Naive thymus-derived CD8-positive, alpha-beta T cell (primary cell): ENCODE measurements around the gene AKAP1. TPM values are rescaled to one million over a fixed set of nuclear protein-coding genes. Genes with fewer than 3 reads are reported as not detected.

Experiments used
- ATAC-seq, 2 donors: fragments of 150-1000 bp; cut with Tn5 transposase in 1 of 2; sonication (Bioruptor Pico), chemical (Tn5 transposase) in 1 of 2; 1 replicate in 1 of 2; 2 replicates in 1 of 2; pipeline ENCODE4 v1.10.0; 2021; ENCODE audit warnings: mild to moderate bottlenecking in 2 of 2, moderate library complexity in 2 of 2
- POLR2A ChIA-PET: fragments of 350-600 bp; sonication (Branson Sonifier 250); formaldehyde crosslinking; loops from one replicate; lab custom pipeline; 2021; ENCODE audit warnings: antibody characterized with exemption; lab: Charles Lee
- DNase-seq, 10 donors: peaks; one replicate each; pipeline versions ENCODE4 v3.0.0 to v3.0.0-alpha.2; 2020 to 2022
- H3K27ac Mint-ChIP-seq, 10 donors: one replicate each; pipeline ENCODE4 v1.8.0; 2020 to 2022; ENCODE audit warnings: mild to moderate bottlenecking in 10 of 10, mixed read lengths in 10 of 10, moderate library complexity in 4 of 10, inconsistent platforms in 1 of 10
- H3K27me3 Mint-ChIP-seq, 5 donors: one replicate each; pipeline ENCODE4 v1.8.0; 2021 to 2022; ENCODE audit warnings: mixed read lengths in 5 of 5
- H3K36me3 Mint-ChIP-seq, 3 donors: one replicate each; pipeline ENCODE4 v1.8.0; 2020 to 2022; ENCODE audit warnings: mixed read lengths in 3 of 3, mild to moderate bottlenecking in 2 of 3, inconsistent platforms in 1 of 3
- H3K4me1 Mint-ChIP-seq, 4 donors: one replicate each; pipeline ENCODE4 v1.8.0; 2021 to 2022; ENCODE audit warnings: mixed read lengths in 4 of 4
- H3K4me3 Mint-ChIP-seq, 10 donors: one replicate each; pipeline ENCODE4 v1.8.0; 2020 to 2022; ENCODE audit warnings: mild to moderate bottlenecking in 10 of 10, mixed read lengths in 10 of 10, moderate library complexity in 6 of 10, inconsistent platforms in 1 of 10
- H3K9me3 Mint-ChIP-seq, 9 donors: one replicate each; pipeline ENCODE4 v1.8.0; 2020 to 2022; ENCODE audit warnings: mixed read lengths in 9 of 9, mild to moderate bottlenecking in 3 of 9, inconsistent platforms in 1 of 9, moderate library complexity in 1 of 9
- polyA plus RNA-seq, 3 donors: library from polyadenylated mRNA; unstranded; fragments of 300-500 nt; fragmentation: Illumina TruSeq; gene quantifications; one replicate each; pipeline ENCODE4 v1.2.3, GENCODE V29; 2021
- total RNA-seq, 8 experiments: library from RNA in 2 of 8; stranded (reverse) in 2 of 8; gene quantifications; one replicate each; pipeline ENCODE4 v1.2.3 and lab custom pipeline; 2021 to 2026

Gene AKAP1
- total and polyA plus RNA-seq, 5 experiments from 2014 or later, result 14.5 to 31.3 (median 26.9) TPM

DNA sequence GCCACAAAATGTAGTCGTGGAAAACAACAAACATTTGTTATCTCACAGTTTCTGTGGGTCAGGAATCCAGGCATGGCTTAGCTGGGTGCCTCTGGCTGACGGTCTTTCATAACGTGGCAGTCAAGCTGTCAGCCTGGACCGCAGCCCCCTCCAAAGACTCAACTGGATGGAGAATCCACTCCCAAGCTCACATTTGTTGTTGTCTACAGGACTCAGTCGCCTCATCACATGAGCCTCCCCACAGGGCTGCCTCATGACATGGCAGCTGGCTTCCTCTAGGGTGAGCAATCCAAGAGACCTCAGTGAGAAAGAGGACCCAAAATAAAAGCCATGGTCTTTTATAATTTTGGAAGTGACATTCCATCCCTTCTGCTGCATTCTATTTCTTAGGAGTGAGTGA lies 34.7 kb upstream of the AKAP1 start:
- no peak overlapping the region for H3K27ac Mint-ChIP-seq

DNA sequence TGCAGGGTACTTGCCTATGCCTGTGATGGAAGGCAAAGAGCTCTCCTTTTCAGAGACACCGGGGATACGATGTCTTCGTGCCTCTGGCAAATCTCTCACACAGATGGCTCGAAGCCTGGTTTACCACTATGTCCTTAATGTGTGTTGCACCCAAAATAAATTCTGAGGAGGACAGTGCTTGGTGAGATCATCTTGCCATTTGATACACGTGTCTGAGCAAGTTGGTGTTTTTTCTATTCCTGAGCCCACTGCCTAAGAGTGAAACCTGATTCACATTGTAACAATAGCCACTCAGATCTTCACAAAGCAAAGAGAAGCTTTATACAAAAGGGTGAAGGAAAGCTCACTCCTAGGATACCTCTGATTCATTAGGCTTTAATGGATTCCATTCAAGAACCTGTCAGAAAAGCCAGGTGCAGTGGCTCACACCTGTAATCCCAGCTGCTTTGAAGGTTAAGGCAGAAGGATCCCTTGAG lies 33.1 kb upstream of the AKAP1 start:
- no peak overlapping the region for H3K4me3 Mint-ChIP-seq
- DNase-seq (no peak), ATAC-seq (no peak)
- no peaks in the 10 kb centered on the region for H3K9me3 Mint-ChIP-seq
- H3K4me1 Mint-ChIP-seq, result peaks cover 6 to 14% (median 10%) of the 10 kb centered on the region in 4 donors
- H3K36me3 Mint-ChIP-seq, result peaks cover 0 to 3% (median 0%) of the 10 kb centered on the region in 3 donors
- peaks cover 9 to 20% (median 16%) of the 10 kb centered on the region in 5 donors for H3K27me3 Mint-ChIP-seq
- POLR2A ChIA-PET, result no interaction called here
- H3K27ac Mint-ChIP-seq, result peak overlapping the region in 1 of 10 donors; percentile 53

More for the DNA sequence above, 34.7 kb upstream of the AKAP1 start:
- no peak for DNase-seq
- H3K9me3 Mint-ChIP-seq, result no peaks in the 10 kb centered on the region
- peaks cover 0 to 3% (median 0%) of the 10 kb centered on the region in 3 donors for H3K36me3 Mint-ChIP-seq
- no peak for ATAC-seq
- H3K27me3 Mint-ChIP-seq, result peaks cover 17 to 34% (median 28%) of the 10 kb centered on the region in 5 donors
- no peak overlapping the region for H3K4me3 Mint-ChIP-seq
- POLR2A ChIA-PET, result no interaction called here
- H3K4me1 Mint-ChIP-seq, result peaks cover 15 to 27% (median 20%) of the 10 kb centered on the region in 4 donors

DNA sequence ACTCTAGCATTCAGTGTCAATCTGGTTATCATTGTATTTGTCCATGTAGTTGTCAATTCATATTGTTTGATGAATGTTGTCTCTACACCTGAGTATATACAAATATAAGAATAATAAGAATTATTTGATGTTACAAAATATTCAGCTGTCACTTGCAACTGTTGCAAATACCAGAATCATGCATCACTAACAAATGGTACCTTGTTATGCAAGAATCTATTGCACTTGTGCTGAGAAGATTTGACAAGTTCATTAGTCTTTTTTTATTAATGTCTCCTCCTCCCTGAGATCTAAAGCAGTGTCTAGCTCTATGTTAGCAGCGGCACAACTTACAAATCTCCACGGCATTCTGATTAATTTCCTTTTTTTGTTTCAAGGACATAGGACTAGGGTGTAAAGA lies 22.2 kb upstream of the AKAP1 start:
- Mint-ChIP-seq H3K4me3 (no peak overlapping the region), H3K27ac (no peak overlapping the region), H3K9me3 (no peaks in the 10 kb centered on the region), H3K27me3 (peaks cover 4 to 16% (median 9%) of the 10 kb centered on the region in 5 donors), H3K36me3 (no peaks in the 10 kb centered on the region), H3K4me1 (peaks cover 0 to 1% (median 0%) of the 10 kb centered on the region in 4 donors)
- no peak for DNase-seq
- ATAC-seq, result no peak
- POLR2A ChIA-PET, result no interaction called here

DNA sequence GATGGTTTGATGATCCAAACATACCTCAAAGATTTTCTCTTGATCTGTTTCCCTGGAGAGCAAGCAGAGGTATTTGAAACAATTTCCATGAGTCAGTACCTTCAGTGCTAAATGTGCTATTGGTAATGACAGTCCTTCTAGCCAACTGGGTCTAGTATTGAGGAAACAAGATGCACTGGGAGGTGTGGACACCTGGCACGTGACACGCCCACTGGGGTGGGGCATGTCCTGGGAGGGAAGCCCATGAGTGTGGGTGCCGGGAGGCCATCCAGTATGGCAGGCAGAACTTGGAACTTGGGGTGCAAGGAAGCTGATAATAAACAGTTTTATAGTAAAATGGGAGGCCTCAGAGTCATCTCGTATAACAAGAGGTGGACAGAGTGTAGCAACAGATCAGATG lies 17.9 kb upstream of the AKAP1 start:
- Mint-ChIP-seq H3K27ac (peak overlapping the region in 1 of 10 donors; percentile 65), H3K27me3 (peaks cover 4 to 16% (median 9%) of the 10 kb centered on the region in 5 donors), H3K4me1 (peaks cover 0 to 1% (median 0%) of the 10 kb centered on the region in 4 donors), H3K9me3 (no peaks in the 10 kb centered on the region), H3K36me3 (no peaks in the 10 kb centered on the region), H3K4me3 (no peak overlapping the region)
- POLR2A ChIA-PET, result interaction anchor here (1.2 kb wide), 1 partner anchor 18 kb away, joined by 3 read pairs; the partner anchor contains the start of gene AKAP1
- DNase-seq (no peak), ATAC-seq (no peak)

DNA sequence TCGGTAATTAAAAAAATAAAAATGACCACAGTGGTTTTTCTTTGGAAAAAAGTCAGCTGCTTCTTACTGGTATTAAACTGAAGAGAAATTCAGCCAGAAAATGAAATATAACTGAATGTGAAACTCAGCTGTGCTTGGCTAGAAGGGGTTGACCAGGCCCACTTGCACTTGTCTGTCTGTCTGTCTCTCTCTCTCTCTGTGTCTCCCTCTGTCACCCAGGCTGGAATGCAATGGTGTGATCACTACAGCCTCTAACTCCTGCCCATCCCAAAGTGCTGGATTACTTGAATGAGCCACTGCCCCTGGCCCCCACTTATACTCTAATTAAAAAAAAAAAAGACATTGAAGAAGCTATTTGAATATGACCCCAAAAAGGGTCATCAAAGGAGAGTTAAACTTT lies 17.3 kb upstream of the AKAP1 start:
- ATAC-seq (no peak), DNase-seq (no peak)
- Mint-ChIP-seq H3K4me1 (no peaks in the 10 kb centered on the region), H3K27me3 (peaks cover 4 to 16% (median 9%) of the 10 kb centered on the region in 5 donors), H3K4me3 (no peak overlapping the region), H3K9me3 (no peaks in the 10 kb centered on the region), H3K36me3 (no peaks in the 10 kb centered on the region), H3K27ac (peak overlapping the region in 2 of 10 donors; percentile 24 to 29)
- POLR2A ChIA-PET, result interaction anchor here (1.2 kb wide), 1 partner anchor 17 kb away, joined by 3 read pairs; the partner anchor contains the start of gene AKAP1

DNA sequence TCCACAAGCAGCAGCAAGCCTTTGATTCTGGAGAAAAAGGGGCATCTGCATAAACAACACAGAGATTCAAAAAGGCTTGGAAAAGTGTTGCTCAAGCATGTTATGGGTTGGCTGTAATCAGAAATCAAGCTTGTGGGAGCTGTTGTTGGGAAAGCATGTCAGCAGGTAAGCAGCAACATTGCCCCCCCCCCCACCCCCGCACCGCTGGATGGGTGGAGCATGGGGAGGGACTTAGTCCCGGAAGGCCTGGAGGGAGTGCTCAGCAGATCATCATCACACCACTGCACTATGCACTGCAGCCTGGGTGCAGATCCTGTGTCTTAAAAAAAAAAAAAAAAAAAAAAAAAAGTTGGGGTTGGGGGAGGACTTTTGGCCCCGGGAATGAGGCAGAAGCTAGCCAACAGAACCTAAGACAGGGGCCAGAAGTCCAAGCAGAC lies 16.8 kb upstream of the AKAP1 start:
- H3K9me3 Mint-ChIP-seq, result no peaks in the 10 kb centered on the region
- no peak for DNase-seq
- H3K27ac Mint-ChIP-seq, result peak overlapping the region in 1 of 10 donors; percentile 29
- no peaks in the 10 kb centered on the region for H3K4me1 Mint-ChIP-seq
- no peaks in the 10 kb centered on the region for H3K36me3 Mint-ChIP-seq
- POLR2A ChIA-PET, result interaction anchor here (1.2 kb wide), 1 partner anchor 16 kb away, joined by 3 read pairs; the partner anchor contains the start of gene AKAP1
- no peak overlapping the region for H3K4me3 Mint-ChIP-seq
- peaks cover 3 to 16% (median 5%) of the 10 kb centered on the region in 5 donors for H3K27me3 Mint-ChIP-seq
- no peak for ATAC-seq

DNA sequence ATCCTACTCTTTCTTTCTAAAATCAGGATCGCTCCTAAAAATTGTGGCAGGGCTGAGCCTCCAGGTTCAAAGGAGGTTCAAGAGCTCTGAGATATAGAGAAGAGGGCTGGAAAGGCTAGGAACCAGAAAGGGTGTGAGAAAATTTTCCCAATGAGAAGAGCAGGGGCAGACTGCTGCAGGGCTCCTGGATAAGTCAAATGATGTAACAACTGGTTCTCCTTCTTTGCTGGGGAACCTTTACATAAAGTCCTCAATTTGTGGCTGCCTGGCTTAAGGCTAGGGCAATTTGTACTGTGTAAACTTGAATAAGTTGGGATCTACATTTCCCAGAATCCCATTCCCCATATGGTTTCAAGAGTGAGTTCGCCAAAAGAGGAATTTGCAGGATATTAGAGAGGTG lies 16.3 kb upstream of the AKAP1 start:
- H3K4me1 Mint-ChIP-seq, result no peaks in the 10 kb centered on the region
- ATAC-seq (no peak), DNase-seq (no peak)
- H3K9me3 Mint-ChIP-seq, result no peaks in the 10 kb centered on the region
- POLR2A ChIA-PET, result interaction anchor here (0.5 kb wide), 1 partner anchor 1869 kb away, joined by 4 read pairs; no protein-coding TSS in a partner anchor
- H3K27me3 Mint-ChIP-seq, result peaks cover 0 to 11% (median under 1%) of the 10 kb centered on the region in 5 donors
- no peak overlapping the region for H3K27ac Mint-ChIP-seq
- no peak overlapping the region for H3K4me3 Mint-ChIP-seq
- H3K36me3 Mint-ChIP-seq, result no peaks in the 10 kb centered on the region

DNA sequence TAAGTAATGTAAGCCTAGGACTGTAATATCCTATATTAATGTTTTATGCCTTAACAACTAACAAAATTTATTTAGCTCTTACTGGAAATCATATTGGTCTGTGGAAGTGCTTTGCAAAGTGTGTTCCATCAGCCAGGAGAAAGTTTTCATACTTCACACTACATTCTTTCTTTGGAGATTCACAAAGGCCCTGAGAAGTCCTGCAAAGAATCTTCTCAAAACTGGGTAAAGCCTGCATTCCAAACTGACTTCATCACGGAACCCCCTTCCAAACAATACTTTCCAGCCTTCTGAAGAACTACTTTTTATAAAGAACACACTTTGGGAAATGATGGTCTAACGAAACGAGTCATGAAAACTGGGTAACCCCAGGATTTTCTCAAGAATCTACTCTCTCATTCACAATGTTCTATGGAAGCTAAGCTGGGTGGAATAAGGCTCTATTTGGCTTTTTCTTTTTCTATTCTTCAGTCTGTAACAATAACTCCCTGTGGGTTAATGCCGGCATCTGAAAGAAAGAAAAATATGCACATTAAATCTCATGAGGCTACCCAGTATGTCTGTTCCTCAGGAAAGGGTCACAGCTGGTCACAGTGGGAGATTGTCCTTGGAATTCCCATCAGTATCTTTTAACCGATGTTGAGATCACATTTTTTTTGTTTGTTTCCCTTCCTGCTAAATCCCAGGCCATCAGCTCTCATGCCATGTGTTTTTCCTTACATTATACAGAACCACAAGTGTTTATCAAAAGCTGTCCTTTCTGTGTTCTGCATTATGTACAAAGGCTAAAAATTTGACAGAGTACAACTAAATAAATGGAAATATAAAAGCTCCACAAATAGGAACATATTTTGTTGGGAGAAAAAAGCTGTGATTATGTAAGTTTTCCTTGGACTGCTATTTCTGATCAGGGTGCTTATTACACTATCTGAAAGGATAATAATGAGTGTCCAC lies 12.8 kb upstream of the AKAP1 start:
- POLR2A ChIA-PET, result no interaction called here
- peaks cover 0 to 3% (median 0%) of the 10 kb centered on the region in 5 donors for H3K27me3 Mint-ChIP-seq
- ATAC-seq, result no peak
- H3K9me3 Mint-ChIP-seq, result no peaks in the 10 kb centered on the region
- no peaks in the 10 kb centered on the region for H3K4me1 Mint-ChIP-seq
- no peak for DNase-seq
- no peaks in the 10 kb centered on the region for H3K36me3 Mint-ChIP-seq
- no peak overlapping the region for H3K27ac Mint-ChIP-seq
- no peak overlapping the region for H3K4me3 Mint-ChIP-seq

DNA sequence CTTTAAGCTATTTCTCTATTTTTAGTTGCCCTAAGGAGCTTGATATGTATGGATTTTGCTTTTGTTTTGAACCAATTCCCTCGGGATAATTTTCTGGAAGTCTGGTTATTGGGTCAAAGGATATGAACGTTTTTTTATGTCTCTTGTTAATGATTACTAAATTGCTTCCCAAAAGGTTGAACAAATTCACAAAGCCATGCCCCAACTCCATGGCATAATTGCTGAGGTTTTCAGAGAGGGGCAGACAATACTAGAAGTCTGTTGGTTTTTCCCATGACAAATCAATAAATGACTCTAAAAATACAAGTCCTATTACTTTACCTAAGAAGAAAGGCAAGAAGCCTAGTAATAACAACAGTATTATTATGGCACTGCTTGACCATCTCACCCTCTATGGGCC lies 11.4 kb upstream of the AKAP1 start:
- peaks cover 0 to 2% (median 0%) of the 10 kb centered on the region in 3 donors for H3K36me3 Mint-ChIP-seq
- no peaks in the 10 kb centered on the region for H3K4me1 Mint-ChIP-seq
- no peak for ATAC-seq
- H3K27ac Mint-ChIP-seq, result no peak overlapping the region
- H3K4me3 Mint-ChIP-seq, result no peak overlapping the region
- peaks cover 0 to 3% (median 0%) of the 10 kb centered on the region in 5 donors for H3K27me3 Mint-ChIP-seq
- no peak for DNase-seq
- H3K9me3 Mint-ChIP-seq, result no peaks in the 10 kb centered on the region
- POLR2A ChIA-PET, result no interaction called here

DNA sequence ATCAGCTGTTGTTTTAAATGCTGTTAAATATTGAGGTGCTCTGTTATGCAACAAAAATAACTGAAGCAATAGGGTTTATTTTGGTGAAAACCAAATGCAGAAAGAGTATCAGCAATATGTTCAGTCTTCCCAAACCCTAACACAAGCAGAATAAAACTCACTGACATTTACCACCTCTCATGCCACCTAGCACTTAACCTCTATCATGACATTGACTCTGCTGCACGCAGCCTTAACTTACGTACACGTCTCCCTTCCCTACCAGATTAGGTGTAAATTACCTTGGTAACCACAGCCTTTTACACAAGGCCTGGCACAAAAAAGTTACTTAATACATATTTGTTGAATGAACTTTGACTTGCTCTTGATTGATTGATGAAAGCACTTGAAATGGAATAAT lies 9.9 kb upstream of the AKAP1 start:
- Mint-ChIP-seq H3K27ac (no peak overlapping the region), H3K4me3 (no peak overlapping the region), H3K36me3 (peaks cover 0 to 3% (median 0%) of the 10 kb centered on the region in 3 donors), H3K4me1 (no peaks in the 10 kb centered on the region), H3K27me3 (peaks cover 0 to 3% (median 0%) of the 10 kb centered on the region in 5 donors), H3K9me3 (no peaks in the 10 kb centered on the region)
- POLR2A ChIA-PET, result no interaction called here
- DNase-seq (no peak), ATAC-seq (no peak)

DNA sequence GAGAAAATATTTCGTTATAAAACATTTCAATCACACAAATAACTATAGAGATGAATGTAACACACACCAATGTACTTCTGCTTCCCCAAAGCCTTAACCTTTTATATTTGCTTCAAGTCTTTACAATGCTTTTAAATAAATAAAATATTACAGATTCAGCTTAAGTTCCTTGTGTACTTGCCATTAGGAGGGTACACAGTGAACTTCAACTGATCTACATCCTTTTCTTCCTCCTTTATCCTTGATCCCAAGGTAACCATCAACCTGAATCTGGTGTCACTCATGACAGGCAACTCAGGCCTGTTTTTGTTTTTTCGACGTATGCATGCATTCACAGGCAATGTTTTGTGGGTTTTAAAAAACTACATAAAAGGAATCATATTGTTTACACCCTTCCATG lies 9.3 kb upstream of the AKAP1 start:
- Mint-ChIP-seq H3K27me3 (peaks cover 0 to 3% (median 0%) of the 10 kb centered on the region in 5 donors), H3K4me1 (no peaks in the 10 kb centered on the region), H3K4me3 (no peak overlapping the region), H3K27ac (no peak overlapping the region), H3K9me3 (no peaks in the 10 kb centered on the region), H3K36me3 (peaks cover 0 to 3% (median 0%) of the 10 kb centered on the region in 3 donors)
- DNase-seq (no peak), ATAC-seq (no peak)
- POLR2A ChIA-PET, result no interaction called here

DNA sequence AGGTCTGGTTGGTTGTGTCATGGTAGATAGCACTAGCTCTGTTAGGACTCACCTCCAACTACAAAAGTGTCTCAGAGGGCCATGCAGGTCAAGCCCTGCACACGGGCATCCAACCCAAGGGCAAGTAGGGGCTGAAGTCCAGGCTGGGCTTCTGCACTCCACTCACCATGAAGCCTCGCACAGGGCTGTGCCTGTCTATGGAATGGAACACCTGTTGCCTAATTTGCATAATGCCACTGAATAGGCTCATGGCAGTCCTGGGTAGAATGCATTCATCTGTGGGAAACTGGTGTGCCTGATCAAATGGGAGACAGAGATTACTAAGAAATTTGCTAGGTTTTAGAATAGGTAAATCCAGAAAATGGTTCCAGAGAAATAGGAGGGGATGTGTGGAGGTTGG lies 8.0 kb upstream of the AKAP1 start:
- H3K4me1 Mint-ChIP-seq, result no peaks in the 10 kb centered on the region
- H3K27me3 Mint-ChIP-seq, result peaks cover 0 to 3% (median 0%) of the 10 kb centered on the region in 5 donors
- H3K36me3 Mint-ChIP-seq, result peaks cover 0 to 3% (median 0%) of the 10 kb centered on the region in 3 donors
- ATAC-seq (no peak), DNase-seq (no peak)
- peak overlapping the region in 1 of 10 donors; percentile 79 for H3K27ac Mint-ChIP-seq
- POLR2A ChIA-PET, result no interaction called here
- H3K9me3 Mint-ChIP-seq, result no peaks in the 10 kb centered on the region
- no peak overlapping the region for H3K4me3 Mint-ChIP-seq

DNA sequence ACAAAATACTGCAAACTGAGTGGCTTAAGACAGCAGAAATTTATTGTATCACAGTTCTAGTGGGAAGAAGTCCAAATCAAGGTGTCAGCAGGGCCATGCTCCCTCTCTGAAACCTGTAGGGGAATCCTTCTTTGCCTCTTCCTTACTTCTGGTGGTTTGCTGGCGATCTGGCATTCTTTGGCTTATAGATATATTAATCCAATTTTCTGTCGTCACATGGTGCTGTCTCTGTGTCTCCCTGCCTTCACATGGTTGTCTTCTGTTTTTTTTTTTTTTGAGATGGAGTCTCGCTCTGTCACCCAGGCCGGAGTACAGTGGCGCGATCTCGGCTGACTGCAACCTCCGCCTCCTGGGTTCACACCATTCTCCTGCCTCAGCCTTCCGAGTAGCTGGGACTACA lies 6.8 kb upstream of the AKAP1 start:
- POLR2A ChIA-PET, result no interaction called here
- H3K4me1 Mint-ChIP-seq, result peaks cover 0 to 6% (median 3%) of the 10 kb centered on the region in 4 donors
- peaks cover 0 to 3% (median 0%) of the 10 kb centered on the region in 5 donors for H3K27me3 Mint-ChIP-seq
- DNase-seq, result no peak
- no peak overlapping the region for H3K4me3 Mint-ChIP-seq
- H3K9me3 Mint-ChIP-seq, result no peaks in the 10 kb centered on the region
- no peak overlapping the region for H3K27ac Mint-ChIP-seq
- peaks cover 0 to 3% (median 0%) of the 10 kb centered on the region in 3 donors for H3K36me3 Mint-ChIP-seq
- ATAC-seq, result no peak
